NCI-H2107 (cell line): ENCODE results near the gene ASIC2.
"Not testable (repeated sequence)": the region's sequence is repeated elsewhere in the genome, so short reads cannot be mapped to it uniquely, and the experiment has no call there.

Experiments
- DNase-seq: peaks from one replicate; lab custom pipeline; 2025; lab: John Stamatoyannopoulos, UW

ASIC2 gene

GRCh38 chr17:32980230-32980629 is 312.9 kb downstream of the ASIC2 start:
- DNase-seq, result no peak

DNA sequence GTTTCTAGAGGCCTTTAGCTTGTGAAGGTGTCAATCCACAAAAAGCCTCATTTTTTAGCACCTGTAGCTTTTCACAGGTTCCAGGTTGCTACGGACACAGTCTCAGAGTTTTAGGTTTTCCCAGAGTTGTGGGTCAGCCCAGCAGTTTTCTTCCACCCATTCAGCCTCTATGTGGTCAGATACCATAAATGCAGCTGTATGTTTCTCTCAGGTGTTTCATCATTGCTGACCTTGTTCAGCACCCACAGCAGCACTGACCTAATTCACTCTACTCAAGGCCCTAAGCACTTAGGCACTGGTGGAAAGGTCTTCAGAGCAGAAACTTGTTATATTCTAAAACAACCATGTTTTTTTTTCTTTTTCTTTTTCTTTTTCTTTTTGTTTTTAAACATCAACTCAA is 316.5 kb downstream of the ASIC2 start:
- no peak for DNase-seq

- no peak for DNase-seq
Observed at GRCh38 chr17:32976131-32976530, 317.0 kb downstream of the ASIC2 start.

- no peak for DNase-seq
Observed at GRCh38 chr17:32971171-32971570, 321.9 kb downstream of the ASIC2 start.

DNA sequence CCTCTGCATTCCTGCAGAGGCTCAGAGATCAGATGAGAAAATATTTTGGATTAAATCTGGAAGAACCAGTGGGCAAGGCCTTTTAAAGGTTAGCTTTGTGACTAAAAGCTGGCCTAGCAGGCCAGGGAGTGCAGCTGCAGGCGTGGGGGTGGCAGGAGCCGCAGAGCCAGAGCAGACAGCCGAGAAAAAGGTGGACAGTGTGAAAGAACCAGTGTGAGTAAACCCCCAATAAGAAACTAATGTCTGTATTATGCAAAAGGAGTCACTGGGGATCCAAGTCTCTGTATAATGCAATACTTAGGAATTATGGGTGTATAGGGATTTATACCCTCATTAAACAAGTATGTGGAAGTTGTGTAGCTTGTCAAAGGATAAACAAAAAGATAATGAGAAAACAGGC is 322.8 kb downstream of the ASIC2 start:
- no peak for DNase-seq

- not testable (repeated sequence) for DNase-seq
Observed at GRCh38 chr17:32969231-32969630, 323.9 kb downstream of the ASIC2 start.

DNA sequence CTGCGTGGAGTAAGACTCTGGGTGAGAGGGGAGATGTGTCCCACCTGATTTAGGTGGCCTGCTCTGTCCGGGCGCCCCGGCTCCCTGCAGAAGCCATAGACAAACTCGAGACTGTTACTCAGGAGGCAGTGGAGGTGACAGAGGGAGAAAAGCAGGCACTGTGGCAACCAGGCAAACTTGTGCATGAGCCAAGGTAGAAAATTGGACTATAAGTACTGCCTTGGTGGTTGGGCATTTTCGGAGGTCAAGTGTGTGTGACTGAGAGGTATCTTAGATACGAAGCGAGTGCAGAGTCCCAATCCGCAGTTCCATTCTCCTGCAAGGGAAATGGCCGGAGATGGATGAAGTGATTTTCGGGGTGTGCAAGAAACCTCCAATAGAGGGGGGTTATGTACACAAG is 328.6 kb downstream of the ASIC2 start:
- DNase-seq, result no peak
